Right hindlimb (tissue), 1 donor: ENCODE results near the gene CLASP1.
A peak's percentile ranks its signal among the peaks of the same experiment; 100 is the strongest.
"Not testable (repeated sequence)": the region's sequence is repeated elsewhere in the genome, so short reads cannot be mapped to it uniquely, and the experiment has no call there.

Source experiments
- DNase-seq: peaks from one replicate; pipeline ENCODE4 v3.0.0-alpha.2; 2018

The CLASP1 gene

DNA sequence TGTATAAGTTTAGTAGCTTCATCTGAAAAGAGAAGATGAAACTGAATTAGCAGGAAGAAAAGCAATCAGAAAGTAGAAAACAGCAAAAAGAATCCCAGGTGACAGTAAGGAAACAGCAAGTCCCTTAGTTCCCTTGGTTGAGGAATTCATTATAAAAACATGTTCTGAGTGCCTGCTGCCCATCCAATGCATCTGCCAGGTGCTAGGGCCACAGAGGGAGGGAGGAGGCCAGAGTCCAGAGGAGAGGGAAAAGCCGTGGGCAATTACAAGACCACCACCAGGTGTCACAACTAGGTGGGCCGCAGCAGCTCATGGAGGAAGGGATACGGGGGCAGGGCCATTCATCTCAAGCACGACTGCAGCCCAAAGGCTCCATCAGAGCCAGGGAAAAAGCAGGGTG, 308.3 kb downstream of the CLASP1 start:
- no peak for DNase-seq

- DNase-seq: no peak
These were observed 311.0 kb downstream of the CLASP1 start for GRCh38 chr2:121338281-121338680.

- DNase-seq: no peak
These were observed 312.6 kb downstream of the CLASP1 start for GRCh38 chr2:121336528-121337294.

DNA sequence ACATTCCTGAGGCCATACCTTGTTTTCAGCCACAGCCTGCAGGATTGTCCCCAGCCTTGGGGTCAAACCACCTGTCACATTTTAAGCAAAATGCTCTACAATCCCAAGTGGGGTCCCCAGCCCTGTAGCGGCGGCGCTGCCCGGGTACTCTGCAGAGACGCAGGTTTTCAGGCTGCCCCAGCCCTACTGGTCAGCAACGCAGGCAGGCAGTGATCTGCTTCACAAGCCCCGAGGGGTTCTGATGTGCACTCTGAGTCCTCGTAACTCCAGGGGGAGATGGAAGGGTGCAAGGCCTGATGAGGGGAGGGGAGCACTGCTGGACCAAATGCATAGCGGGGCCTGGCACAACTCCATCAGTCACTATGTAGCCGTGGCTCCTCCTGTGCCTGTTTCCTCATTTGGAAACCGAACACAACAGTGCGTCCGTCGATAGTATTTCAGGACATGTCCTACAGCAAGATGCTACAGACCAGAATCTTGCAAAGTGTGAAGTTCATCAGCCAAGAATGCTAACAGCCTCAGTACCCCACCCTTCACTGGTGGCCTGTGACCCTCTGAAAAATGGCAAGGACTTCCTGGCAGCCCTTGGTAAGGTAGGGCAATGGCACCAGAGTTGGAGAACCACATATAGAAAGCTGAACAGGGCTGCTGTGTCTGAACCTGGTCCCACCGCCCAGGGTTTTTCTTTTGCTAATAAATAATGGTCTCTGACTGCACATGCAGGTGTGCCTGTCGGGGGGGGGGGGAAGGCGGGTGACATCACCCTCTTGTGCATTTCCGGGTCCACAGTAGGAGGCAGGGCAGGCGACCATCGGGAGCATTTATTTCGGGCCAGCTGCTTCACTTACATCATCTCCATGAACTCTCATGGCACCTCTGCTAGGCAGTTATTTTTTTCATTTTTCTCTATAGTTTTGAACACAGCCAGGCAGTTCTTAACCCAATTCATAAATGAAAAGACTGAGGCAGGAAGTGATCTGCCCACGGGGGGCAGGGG, 313.7 kb downstream of the CLASP1 start:
- no peak for DNase-seq

DNA sequence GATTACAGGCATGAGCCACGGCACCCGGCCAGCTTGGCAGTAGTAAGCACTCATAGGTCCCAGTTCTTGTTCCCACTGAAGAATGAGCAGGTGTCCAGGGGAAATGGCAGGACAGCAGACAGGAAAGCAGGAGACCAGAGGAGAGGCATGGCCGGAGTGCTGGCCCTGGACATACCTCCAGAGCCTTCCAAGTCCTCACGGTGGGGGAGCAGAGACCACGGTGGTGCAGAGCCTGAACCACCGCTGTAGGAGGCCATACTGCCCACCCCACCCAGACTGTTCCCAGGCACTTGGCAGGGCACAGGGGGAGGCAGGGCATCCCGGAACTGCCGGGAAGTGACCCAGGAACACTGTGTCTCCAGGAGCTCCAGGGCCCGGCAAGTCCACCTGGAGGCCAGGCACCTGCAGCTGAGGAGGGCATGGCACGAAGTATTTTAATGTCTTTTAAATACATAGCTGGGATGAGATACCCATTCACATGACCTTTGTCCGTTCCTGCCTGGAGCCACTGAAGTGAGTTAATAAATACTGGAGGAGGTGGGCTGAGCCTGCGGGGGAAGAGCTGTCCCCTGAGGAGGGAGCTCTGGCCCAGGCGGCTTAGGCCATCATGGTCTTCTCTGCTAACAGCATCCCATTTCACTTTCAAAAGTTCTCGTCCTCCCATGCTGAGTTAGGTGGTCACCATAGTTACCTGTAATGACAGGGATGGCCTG, 314.5 kb downstream of the CLASP1 start:
- DNase-seq: no peak

- DNase-seq: no peak
These were observed 315.3 kb downstream of the CLASP1 start for GRCh38 chr2:121333834-121334558.

DNA sequence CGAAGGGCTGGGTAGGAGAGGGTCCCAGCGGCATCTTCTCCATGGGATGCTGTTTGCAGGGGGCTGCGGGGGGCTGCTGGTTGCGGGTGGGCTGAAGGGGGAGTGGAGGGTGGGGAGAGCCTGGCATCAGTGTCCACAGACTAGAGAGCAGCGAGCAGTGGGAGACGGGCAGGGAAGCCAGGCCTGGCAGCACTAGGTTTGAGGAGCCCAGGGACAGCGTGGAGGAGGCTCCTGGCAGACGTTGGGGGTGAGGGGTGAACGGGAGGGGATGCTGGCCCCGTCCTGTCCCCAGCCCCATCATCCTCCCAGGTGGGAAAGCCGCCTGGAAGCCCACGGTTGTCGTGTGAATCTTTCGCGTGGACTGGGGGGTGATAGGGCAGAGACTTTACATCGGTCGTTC, 316.0 kb downstream of the CLASP1 start:
- no peak for DNase-seq

GRCh38 chr2:121331324-121331723, 317.9 kb downstream of the CLASP1 start:
- not testable (repeated sequence) for DNase-seq

DNA sequence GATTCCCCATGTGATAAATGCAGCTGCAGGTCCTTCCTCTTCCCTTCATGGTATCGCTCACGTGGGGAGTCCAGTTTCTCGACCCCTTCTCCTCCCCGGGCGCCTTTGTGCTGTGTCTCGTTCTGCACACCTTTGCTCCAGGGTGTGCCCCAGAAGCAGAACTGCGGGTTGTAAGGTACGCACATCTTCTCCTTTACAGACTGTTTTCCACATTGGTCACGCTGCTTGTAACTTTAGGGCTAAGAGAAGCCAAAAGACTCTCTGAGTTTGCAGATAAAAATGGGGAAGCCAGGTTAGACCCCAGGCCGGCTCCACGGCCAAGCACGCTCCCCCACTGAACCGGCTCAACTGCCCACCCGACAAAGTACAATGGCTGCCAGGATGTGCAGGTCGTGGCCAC, 318.3 kb downstream of the CLASP1 start:
- no peak for DNase-seq

DNA sequence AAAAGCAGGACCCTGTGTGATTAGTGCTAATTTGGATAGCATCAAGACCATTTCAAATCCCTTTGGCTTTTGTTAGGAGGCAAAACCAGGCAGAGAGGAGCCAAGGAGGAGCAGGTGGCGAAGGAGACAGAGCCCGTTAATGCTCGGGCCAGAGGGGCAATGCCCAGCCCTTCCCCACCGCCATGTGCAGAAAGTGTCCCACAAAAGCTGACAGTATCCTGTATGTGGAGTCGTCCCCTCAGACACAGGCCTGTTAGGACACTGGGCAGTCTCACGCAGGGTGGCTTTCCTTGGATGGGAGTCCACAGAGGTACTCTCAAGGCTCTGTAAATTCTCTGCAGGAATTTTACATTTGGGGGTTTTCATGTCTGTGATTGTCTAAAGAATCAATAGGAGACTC, 319.5 kb downstream of the CLASP1 start:
- no peak for DNase-seq

GRCh38 chr2:121326628-121327027, 322.6 kb downstream of the CLASP1 start:
- no peak for DNase-seq

DNA sequence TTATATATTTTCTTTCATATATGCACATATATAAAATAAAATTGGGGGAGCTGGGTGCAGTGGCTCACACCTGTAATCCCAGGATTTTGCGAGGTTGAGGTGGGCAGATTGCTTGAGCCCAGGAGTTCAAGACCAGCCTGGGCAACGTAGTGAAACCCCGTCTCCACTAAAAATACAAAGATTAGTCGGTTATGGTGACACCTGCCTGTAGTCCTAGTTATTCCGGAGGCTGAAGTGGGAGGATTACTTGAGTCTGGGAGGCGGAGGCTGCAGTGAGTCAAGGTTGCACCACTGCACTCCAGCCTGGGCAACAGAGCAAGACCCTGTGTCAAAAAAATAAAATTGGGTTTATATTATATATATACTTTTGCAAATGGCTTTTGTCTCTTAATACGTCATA, 324.7 kb downstream of the CLASP1 start:
- no peak for DNase-seq

- no peak for DNase-seq
These were observed 327.8 kb downstream of the CLASP1 start for GRCh38 chr2:121321476-121321875.

DNA sequence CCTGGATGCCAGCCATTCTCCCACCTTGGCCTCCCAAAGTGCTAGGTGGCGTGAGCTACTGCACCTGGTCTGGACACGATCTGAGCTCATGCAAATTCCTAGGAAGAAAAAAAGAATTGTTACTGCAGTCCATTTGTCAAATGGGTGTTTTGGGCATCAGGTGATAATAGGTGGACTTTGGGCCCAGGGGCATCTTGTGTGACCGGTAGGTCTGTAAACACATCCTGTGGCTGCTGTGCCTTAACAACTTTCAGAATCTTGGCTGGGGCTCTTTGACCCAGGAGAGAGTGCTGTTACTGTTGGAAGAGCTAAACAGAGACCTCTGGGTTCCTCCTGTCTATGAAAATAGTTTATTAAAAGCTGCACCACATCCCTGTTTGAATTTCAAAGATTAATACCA, 329.3 kb downstream of the CLASP1 start:
- DNase-seq: no peak

DNA sequence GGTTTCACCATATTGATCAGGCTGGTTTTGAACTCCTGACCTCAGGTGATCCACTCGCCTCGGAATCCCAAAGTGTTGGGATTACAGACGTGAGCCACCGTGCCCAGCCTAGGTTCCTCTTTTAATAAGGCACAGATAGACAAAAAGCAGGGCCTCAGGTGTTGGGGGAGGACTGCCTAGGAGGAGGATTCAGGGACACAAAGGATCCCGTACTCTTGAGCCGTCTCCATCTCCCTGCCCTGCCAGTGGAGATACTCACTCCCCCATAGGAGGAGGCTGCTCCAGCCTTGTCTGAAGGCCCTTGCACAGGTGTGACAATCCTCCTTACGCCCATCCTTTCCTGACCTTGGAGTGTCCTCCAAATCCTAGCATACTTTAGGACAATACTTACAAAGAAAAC, 332.3 kb downstream of the CLASP1 start:
- DNase-seq: no peak

DNA sequence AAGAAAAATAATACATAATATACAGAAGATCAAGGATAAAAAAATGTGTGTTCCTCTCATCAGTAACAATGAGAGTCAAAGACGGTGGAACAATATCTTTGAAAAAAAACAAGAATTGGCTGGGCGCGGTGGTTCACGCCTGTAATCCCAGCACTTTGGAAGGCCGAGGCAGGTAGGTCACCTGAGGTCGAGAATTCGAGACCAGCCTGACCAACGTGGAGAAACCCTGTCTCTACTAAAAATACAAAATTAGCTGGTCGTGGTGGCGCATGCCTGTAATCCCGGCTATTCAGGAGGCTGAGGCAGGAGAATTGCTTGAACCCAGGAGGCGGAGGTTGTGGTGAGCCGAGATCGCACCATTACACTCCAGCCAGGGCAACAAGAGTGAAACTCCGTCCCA, 335.6 kb downstream of the CLASP1 start:
- not testable (repeated sequence) for DNase-seq

DNA sequence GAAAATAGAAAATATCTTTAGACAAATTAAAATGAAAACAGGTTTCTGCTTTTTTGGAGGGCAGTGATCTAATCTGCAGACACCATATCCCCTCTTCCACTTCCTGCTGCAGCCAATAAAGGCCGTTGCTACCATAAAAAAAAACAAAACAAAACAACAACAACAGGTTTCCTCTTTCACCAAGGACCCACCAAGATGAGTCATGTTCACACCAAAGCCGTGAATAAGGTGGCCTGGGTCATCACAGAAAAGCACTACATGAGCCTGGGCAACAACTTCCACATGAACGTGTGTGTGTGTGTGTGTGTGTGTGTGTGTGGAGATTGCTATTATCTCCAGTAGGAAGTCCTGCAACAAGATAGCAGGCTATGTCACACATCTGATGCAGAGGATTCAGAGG, 339.5 kb downstream of the CLASP1 start:
- no peak for DNase-seq

DNA sequence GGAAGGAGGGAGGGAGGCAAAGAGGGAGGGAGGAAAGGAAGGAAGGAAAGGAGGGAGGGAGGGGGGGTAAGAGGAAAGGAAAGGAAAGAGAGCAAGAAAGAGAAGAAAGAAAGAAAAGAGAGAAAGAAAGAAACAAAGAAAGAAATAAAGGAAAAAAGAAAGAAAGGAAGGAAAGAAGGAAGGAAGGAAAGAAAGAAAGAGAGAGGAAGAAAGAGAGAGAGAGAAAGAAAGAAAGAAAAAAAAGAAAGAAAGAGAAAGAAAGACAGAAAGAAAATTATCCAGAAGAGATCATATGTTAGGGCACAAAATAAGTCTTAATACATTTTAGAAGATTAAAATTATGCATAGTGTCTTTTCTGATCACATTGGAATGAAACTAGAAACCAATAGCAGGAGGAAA, 339.9 kb downstream of the CLASP1 start:
- DNase-seq: no peak

DNA sequence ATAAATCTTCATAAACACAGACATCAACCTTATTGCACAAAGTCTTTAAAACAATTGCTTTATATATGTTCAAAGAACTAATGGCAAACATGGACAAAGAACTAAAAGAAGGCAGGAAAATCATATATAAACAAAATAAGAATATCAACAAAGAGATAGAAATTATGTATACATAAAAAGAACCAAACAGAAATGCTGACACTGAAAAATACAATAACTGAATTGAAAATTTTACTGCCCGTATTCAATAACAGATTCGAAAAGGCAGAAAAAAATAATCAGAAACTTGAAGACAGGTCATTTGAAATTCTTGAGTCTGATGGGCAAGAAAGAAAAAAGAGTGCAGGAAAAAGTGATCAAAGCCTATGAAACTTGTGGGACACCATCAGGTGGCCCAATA, 342.2 kb downstream of the CLASP1 start:
- DNase-seq: no peak

DNA sequence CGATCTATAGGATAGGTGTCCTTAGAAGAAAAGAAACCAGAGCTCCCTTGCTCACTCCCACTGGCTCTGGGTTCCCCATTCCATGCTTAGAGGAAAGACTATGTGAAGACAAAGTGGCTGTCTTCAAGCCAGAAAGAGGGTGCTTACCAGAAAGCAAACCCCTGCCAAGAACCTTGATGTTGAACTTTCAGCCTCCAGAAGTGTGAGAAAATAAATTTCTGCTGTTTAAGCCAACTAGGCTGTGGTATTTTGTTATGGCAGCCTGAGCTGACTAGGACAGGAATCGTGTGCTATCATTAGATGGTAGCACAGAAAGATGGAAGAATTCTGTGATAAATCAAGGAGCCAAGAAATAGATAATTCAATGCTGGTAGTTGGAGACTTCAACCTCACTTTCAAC, 344.3 kb downstream of the CLASP1 start:
- no peak for DNase-seq

- DNase-seq: peak; percentile 40
These were observed 345.6 kb downstream of the CLASP1 start for GRCh38 chr2:121303531-121304263.

DNA sequence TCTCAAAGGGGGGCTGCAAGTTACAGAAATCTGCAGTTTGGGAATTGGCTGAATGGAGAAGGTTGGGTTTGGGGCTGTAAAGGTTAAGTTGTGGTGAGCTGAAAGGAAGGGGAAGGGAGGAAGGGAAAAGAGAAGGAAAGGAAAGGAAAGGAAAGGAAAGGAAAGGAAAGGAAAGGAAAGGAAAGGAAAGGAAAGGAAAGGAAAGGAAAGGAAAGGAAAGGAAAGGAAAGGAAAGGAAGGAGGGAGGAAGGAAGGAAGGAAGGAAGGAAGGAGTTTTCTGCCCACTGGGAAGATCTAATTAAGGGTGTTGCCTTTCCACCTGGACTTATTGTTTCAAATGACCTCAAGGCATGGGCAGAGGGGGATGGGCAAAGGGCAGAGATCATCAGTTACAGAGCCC, 348.1 kb downstream of the CLASP1 start:
- not testable (repeated sequence) for DNase-seq
